ENCODE measurements around the gene PRTN3. TPM values are rescaled to one million over a fixed set of nuclear protein-coding genes. Genes with fewer than 3 reads are reported as not detected.
A peak's percentile ranks its signal among the peaks of the same experiment; 100 is the strongest.

Gene PRTN3
- total and polyA plus RNA-seq, 2 of the 4 experiments (the other 2 are of a cell fraction): not detected

- Histone ChIP-seq H3K36me3 (ENCODE audit: control insufficient read depth, insufficient read depth, low read length) (no peaks in the 10 kb centered on the region), H3K4me3 (ENCODE audit: insufficient read depth, low read depth, low read length) (no peak overlapping the region), H3K4me2 (ENCODE audit: low read depth, low read length) (no peak overlapping the region; the same call in 1 of the 2 replicates), H3K56ac (ENCODE audit: extremely low read depth, insufficient read depth, low read length) (no peak overlapping the region), H2BK120ac (ENCODE audit: low read depth, low read length) (no peak overlapping the region), H2AK9ac (replicated peaks; ENCODE audit: low read depth, low read length, poor library complexity) (no peak overlapping the region), H2BK20ac (ENCODE audit: low read depth, low read length) (no peak overlapping the region), H3K4ac (ENCODE audit: low read depth, low read length) (no peak overlapping the region), H2BK5ac (ENCODE audit: low read depth, low read length, poor library complexity, severe bottlenecking) (no peak overlapping the region), H4K8ac (ENCODE audit: low read depth in 2 of 2, low read length in 2 of 2) (no peak overlapping the region), H3K23ac (ENCODE audit: low read depth, low read length) (no peak overlapping the region), H3K27ac (ENCODE audit: insufficient read depth, low read length) (no peak overlapping the region), H3K27me3 (ENCODE audit: control insufficient read depth, insufficient read depth, low read length) (peaks cover 2% of the 10 kb centered on the region; the same call in 1 of the 2 replicates), H2BK15ac (ENCODE audit: low read depth, low read length) (no peak overlapping the region), H3K18ac (ENCODE audit: low read depth, low read length) (no peak overlapping the region), H4K91ac (ENCODE audit: insufficient read depth, low read depth, low read length) (no peak overlapping the region), H3K9me3 (ENCODE audit: control insufficient read depth, insufficient read depth, low read length) (no peaks in the 10 kb centered on the region), H2AFZ (replicated peaks; ENCODE audit: low read length, poor library complexity) (peak overlapping the region; percentile 2), H3K14ac (replicated peaks; ENCODE audit: low read depth, low read length) (no peak overlapping the region), H4K20me1 (ENCODE audit: insufficient read depth, low read length) (no peaks in the 10 kb centered on the region), H3K9me1 (ENCODE audit: insufficient read depth, low read length) (no peaks in the 10 kb centered on the region), H4K5ac (ENCODE audit: low read depth, low read length) (no peak overlapping the region), H3K4me1 (ENCODE audit: control insufficient read depth, insufficient read depth, low read length) (peaks cover 3% of the 10 kb centered on the region; the same call in 1 of the 2 replicates), H2AK5ac (ENCODE audit: low read depth, low read length) (no peak overlapping the region; the same call in 1 of the 2 replicates), H3K9ac (ENCODE audit: low read depth, low read length) (no peak overlapping the region), H3K79me1 (ENCODE audit: low read depth in 1 of 2, low read length in 2 of 2) (no peaks in the 10 kb centered on the region)
- in situ Hi-C loops (cut with MboI; ENCODE audit: low sequenced_read_pairs) (no loop called here), dilution Hi-C loops (cut with HindIII; ENCODE audit: low sequenced_read_pairs, unreplicated experiment) (no loop called here), intact Hi-C loops (cut with micrococcal nuclease) (no loop called here)
- POLR2A ChIA-PET (ENCODE audit: unreplicated experiment): no interaction called here
- TF ChIP-seq CEBPB (IDR thresholded peaks at IDR 0.05; ENCODE audit: low read depth, low read length) (0 out of 2 replicates have a peak, but pooled peaks have one; percentile 4), BHLHE40 (IDR thresholded peaks at IDR 0.05; ENCODE audit: low read depth, low read length) (no peak), POLR2A (IDR thresholded peaks at IDR 0.05; ENCODE audit: low read depth, low read length) (no peak)
- CTCF ChIA-PET: no interaction called here
- BruUV-seq (replicated peaks): no TSS peak
- WGBS, 2 experiments (ENCODE audit: extremely low coverage in 2 of 2, insufficient read length in 1 of 2): 60% methylated on average over 4 of the region's 12 CpGs; no CpG with 5 or more reads in 1 of the 2 experiments
- no peak for DNase-seq
- 0 out of 2 replicates have a peak, but pooled peaks have one; percentile 18 for ATAC-seq (ENCODE audit: low read depth)
Measured at GRCh38 chr19:823565-824121, 17.2 kb upstream of the PRTN3 start.
